Lung (tissue), 12 donors: ENCODE results near the gene KCTD10. TPM values are rescaled to one million over a fixed set of nuclear protein-coding genes. Genes with fewer than 3 reads are reported as not detected.
A peak's percentile ranks its signal among the peaks of the same experiment; 100 is the strongest.

Experiments used
- ATAC-seq: fragments of 200-7000 bp; cut with Tn5 transposase; one replicate; pipeline ENCODE4 v1.9.1; 2020; ENCODE audit warnings: moderate number of reproducible peaks; ENCODE audit not compliant: insufficient read depth, low FRiP score
- DNase-seq, 3 donors: peaks; one replicate each; pipeline ENCODE4 v3.0.0-alpha.2; 2013 to 2017
- H3K27ac ChIP-seq, 2 donors: one replicate each; pipeline ENCODE4 v1.5.1; 2013; ENCODE audit warnings: mild to moderate bottlenecking in 2 of 2, moderate library complexity in 2 of 2, control low read depth in 1 of 2, inconsistent platforms in 1 of 2, low read depth in 1 of 2, low read length in 1 of 2
- H3K27me3 ChIP-seq, 3 donors: one replicate each; pipeline ENCODE4 v1.5.1; 2013; ENCODE audit warnings: low read length in 2 of 3; ENCODE audit not compliant: control insufficient read depth in 3 of 3, insufficient read depth in 3 of 3
- H3K36me3 ChIP-seq, 4 donors: one replicate each; pipeline ENCODE4 v1.5.1; 2013; ENCODE audit warnings: low read length in 4 of 4, mild to moderate bottlenecking in 1 of 4, moderate library complexity in 1 of 4; ENCODE audit not compliant: control insufficient read depth in 4 of 4, insufficient read depth in 4 of 4
- H3K4me1 ChIP-seq, 5 donors: one replicate each; pipeline ENCODE4 v1.5.1; 2013; ENCODE audit warnings: low read length in 5 of 5, mild to moderate bottlenecking in 2 of 5, moderate library complexity in 1 of 5; ENCODE audit not compliant: control insufficient read depth in 5 of 5, insufficient read depth in 5 of 5
- H3K4me3 ChIP-seq: one replicate; pipeline ENCODE4 v1.5.1; 2013; ENCODE audit warnings: mild to moderate bottlenecking, control low read depth, moderate library complexity
- H3K9ac ChIP-seq, 2 donors: one replicate each; pipeline ENCODE4 v1.5.1; 2013; ENCODE audit warnings: low read length in 2 of 2, control low read depth in 1 of 2; ENCODE audit not compliant: insufficient read depth in 1 of 2
- H3K9me3 ChIP-seq, 4 donors: one replicate each; pipeline ENCODE4 v1.5.1; 2013; ENCODE audit warnings: low read length in 3 of 4, mild to moderate bottlenecking in 1 of 4, moderate library complexity in 1 of 4; ENCODE audit not compliant: control insufficient read depth in 4 of 4, insufficient read depth in 3 of 4
- WGBS, 2 donors: extraction: QIAGEN DNeasy Blood & Tissue Kit; methylation state at CpG; one replicate each; pipeline ENCODE4 v1.1.7; 2013; 5-methylcytosine and 5-hydroxymethylcytosine counted together
- polyA plus RNA-seq, 2 donors: library from polyadenylated mRNA; stranded (reverse); fragments of 200-250 nt; gene quantifications; one replicate each; pipeline ENCODE4 v1.2.1, GENCODE V29; 2013
- total RNA-seq, 2 donors: library from RNA; depleted of rRNA in 1 of 2; stranded (reverse); fragments of >200 nt in 1 of 2; gene quantifications; one replicate each; pipeline ENCODE4 v1.2.1, GENCODE V29; 2014 to 2021
- TF ChIP-seq, protein P1 (sequence below): IDR thresholded peaks from 2 replicates; pipeline ENCODE4 v1.5.1; 2012; ENCODE audit warnings: mild to moderate bottlenecking; ENCODE audit errors: control extremely low read depth, extremely low read depth
- donor health status: control.
- donor health status: control.
- donor health status: Bipolar disorder and iron deficiency.
- donor health status: healthy.
- donor health status: DM: yes; HTN: yes; CAD: no.

Gene KCTD10
- total and polyA plus RNA-seq, 4 donors, result 21.7 to 72.6 (median 53.7) TPM

DNA sequence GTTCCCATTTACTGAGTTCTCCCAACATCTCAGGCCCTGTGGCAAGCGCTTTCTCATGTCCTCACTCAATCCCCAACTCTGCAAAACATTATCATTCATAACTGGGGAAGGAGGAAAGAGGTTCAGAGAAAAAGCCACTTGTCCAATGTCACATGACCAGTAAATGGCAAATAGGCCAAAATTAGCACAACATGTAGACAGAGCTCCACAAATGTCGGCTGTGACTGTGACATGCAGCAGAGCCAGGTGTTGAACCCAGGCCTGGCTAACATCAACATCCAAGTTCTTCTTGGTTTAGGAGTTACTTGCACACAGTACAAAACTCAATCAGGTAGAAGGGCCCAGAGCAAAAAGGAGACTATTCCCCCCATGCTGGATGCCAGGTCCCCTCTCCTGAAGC, 10.8 kb downstream of the KCTD10 start:
- no peaks in the 10 kb centered on the region for H3K27me3 ChIP-seq
- no peak overlapping the region for H3K4me3 ChIP-seq
- no peak overlapping the region for H3K9ac ChIP-seq
- H3K36me3 ChIP-seq, result peaks cover 13 to 33% (median 22%) of the 10 kb centered on the region in 4 donors
- DNase-seq (no peak), ATAC-seq (no peak)
- WGBS, 2 donors, result 76 to 83% methylated on average over 2 of the region's 2 CpGs
- peak overlapping the region; percentile 46 to 55 for H3K27ac ChIP-seq
- TF ChIP-seq, protein P1, sequence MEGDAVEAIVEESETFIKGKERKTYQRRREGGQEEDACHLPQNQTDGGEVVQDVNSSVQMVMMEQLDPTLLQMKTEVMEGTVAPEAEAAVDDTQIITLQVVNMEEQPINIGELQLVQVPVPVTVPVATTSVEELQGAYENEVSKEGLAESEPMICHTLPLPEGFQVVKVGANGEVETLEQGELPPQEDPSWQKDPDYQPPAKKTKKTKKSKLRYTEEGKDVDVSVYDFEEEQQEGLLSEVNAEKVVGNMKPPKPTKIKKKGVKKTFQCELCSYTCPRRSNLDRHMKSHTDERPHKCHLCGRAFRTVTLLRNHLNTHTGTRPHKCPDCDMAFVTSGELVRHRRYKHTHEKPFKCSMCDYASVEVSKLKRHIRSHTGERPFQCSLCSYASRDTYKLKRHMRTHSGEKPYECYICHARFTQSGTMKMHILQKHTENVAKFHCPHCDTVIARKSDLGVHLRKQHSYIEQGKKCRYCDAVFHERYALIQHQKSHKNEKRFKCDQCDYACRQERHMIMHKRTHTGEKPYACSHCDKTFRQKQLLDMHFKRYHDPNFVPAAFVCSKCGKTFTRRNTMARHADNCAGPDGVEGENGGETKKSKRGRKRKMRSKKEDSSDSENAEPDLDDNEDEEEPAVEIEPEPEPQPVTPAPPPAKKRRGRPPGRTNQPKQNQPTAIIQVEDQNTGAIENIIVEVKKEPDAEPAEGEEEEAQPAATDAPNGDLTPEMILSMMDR, result no peak
- peaks cover 27 to 54% (median 37%) of the 10 kb centered on the region in 5 donors for H3K4me1 ChIP-seq
- H3K9me3 ChIP-seq, result no peaks in the 10 kb centered on the region

DNA sequence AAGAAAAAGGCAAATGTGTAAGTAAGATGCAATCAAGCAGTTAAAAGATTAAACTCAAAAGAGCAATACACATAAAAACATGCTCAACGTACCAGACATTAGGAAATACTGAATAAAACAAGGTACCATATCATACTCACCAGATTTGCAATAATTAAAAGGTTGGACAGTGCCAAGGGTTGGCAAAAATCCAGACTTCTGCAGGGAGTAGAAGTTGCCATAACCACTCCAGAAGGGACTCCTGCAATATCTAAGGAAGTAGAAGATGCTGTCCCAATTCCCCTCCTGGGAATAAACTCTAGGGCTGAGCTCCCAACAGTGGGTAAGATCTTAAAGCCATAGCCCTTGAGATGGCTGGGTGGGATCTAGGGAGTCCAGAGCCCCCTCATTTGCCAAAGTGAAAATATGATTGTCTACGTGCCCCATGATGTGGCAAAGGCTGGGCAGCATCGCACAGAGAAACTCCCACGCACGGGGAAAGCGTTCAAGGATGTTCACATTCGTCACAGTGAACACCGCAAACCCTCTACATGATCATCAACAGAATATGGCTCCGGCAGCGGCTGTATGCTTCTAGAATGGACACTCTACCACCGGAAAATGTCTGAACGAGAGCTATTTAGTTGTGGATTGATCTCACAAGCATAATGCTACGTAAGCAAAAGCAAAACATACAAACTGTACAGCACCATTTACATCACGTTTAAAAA, 12.3 kb downstream of the KCTD10 start:
- WGBS, 2 donors, result 90 to 94% methylated on average over 14 of the region's 14 CpGs
- no peak overlapping the region for H3K4me3 ChIP-seq
- TF ChIP-seq, protein P1, result no peak
- no peaks in the 10 kb centered on the region for H3K9me3 ChIP-seq
- no peak overlapping the region for H3K27ac ChIP-seq
- H3K9ac ChIP-seq, result no peak overlapping the region
- H3K36me3 ChIP-seq, result peaks cover 9 to 38% (median 26%) of the 10 kb centered on the region in 4 donors
- H3K4me1 ChIP-seq, result peaks cover 30 to 68% (median 45%) of the 10 kb centered on the region in 5 donors
- DNase-seq (no peak), ATAC-seq (no peak)
- no peaks in the 10 kb centered on the region for H3K27me3 ChIP-seq

DNA sequence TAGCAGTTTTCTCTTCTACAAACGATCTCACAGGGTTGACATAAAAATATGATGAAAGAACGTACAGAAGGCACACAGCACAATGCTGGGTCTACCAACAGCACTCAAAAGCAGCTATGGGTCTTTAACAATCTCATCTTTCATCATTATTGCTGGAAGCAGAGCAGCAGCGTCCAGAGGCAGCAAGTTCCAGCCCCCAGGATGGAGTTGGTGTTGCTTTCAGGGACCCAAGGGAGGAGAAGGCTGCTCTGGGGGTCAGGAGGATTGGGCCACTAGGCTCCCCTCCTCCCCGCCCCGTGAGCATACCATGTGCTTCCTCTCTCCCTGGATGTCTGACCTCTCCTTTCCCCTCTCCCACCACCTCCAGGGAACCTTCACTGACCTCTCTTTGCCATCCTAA, 13.3 kb downstream of the KCTD10 start:
- ATAC-seq (no peak), DNase-seq (no peak)
- H3K9me3 ChIP-seq, result no peaks in the 10 kb centered on the region
- peaks cover 6 to 30% (median 20%) of the 10 kb centered on the region in 4 donors for H3K36me3 ChIP-seq
- H3K27me3 ChIP-seq, result no peaks in the 10 kb centered on the region
- WGBS, 2 donors, result 47 to 57% methylated on average over 5 of the region's 5 CpGs
- H3K9ac ChIP-seq, result peak overlapping the region; percentile 50 to 64
- TF ChIP-seq, protein P1, result no peak
- no peak overlapping the region for H3K4me3 ChIP-seq
- H3K4me1 ChIP-seq, result peaks cover 30 to 66% (median 45%) of the 10 kb centered on the region in 5 donors
- peak overlapping the region; percentile 94 to 98 for H3K27ac ChIP-seq
